GM11168 (cell line): ENCODE results near the gene SPOCK1.
"Not testable (repeated sequence)": the region's sequence is repeated elsewhere in the genome, so short reads cannot be mapped to it uniquely, and the experiment has no call there.

Experiments used
- in situ Hi-C: fragments of 300-500 bp; cut with MboI; formaldehyde crosslinking; loops from one replicate; pipeline ENCODE4 v1.12.0; 2022; ENCODE audit warnings: low sequenced_read_pairs; ENCODE audit not compliant: unreplicated experiment

The SPOCK1 gene

GRCh38 chr5:137250421-137250820 is 248.7 kb downstream of the SPOCK1 start:
- in situ Hi-C loops, result no loop called here

- in situ Hi-C loops, result no loop called here
Observed at GRCh38 chr5:137248527-137248926, 250.6 kb downstream of the SPOCK1 start.

GRCh38 chr5:137245438-137245837 is 253.7 kb downstream of the SPOCK1 start:
- in situ Hi-C loops, result no loop called here

DNA sequence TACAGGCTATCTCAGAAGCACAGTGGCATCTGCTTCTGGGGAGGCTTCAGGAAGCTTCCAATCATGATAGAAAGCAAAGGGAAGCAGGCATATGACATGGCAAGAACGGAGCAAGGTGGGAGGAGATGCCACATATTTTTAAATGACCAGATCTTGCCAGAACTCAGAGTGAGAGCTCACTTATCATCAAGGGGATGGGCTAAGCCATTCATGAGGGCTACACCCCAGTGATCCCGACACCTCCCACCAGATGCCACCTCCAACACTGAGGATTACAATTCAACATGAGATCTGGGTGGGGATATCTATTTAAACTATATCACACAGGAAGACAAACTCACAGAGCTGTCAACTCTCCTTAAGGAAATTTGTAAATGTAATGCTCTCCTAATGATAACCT is 258.8 kb downstream of the SPOCK1 start:
- in situ Hi-C loops, result no loop called here

GRCh38 chr5:137236849-137237507 is 262.1 kb downstream of the SPOCK1 start:
- in situ Hi-C loops, result no loop called here

GRCh38 chr5:137236252-137236651 is 262.9 kb downstream of the SPOCK1 start:
- in situ Hi-C loops, result no loop called here

- in situ Hi-C loops, result no loop called here
Observed at GRCh38 chr5:137234973-137235943, 263.9 kb downstream of the SPOCK1 start.

GRCh38 chr5:137233726-137234125 is 265.4 kb downstream of the SPOCK1 start:
- in situ Hi-C loops, result no loop called here

- in situ Hi-C loops, result not testable (repeated sequence)
Observed at GRCh38 chr5:137233304-137233703, 265.8 kb downstream of the SPOCK1 start.

DNA sequence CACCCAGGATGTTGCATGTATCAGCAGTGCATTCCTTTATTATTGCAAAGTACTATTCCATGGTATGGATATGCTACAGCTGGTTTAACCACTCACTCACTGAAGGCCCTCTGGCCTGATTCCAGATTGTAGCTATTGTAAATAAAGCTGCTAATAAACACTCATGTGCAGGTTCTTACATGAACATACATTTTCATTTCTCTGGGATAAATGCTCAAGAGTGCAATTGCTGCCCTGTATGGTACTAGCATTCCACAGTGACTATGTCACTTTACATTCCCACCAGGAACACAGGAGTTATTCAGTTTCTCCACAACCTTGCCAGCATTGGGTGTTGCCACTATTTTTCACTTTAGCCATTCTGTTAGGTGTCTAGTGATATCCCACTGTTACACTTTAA is 267.6 kb downstream of the SPOCK1 start:
- in situ Hi-C loops, result no loop called here

GRCh38 chr5:137228816-137229215 is 270.3 kb downstream of the SPOCK1 start:
- in situ Hi-C loops, result no loop called here

- in situ Hi-C loops, result no loop called here
Observed at GRCh38 chr5:137226081-137226480, 273.0 kb downstream of the SPOCK1 start.

DNA sequence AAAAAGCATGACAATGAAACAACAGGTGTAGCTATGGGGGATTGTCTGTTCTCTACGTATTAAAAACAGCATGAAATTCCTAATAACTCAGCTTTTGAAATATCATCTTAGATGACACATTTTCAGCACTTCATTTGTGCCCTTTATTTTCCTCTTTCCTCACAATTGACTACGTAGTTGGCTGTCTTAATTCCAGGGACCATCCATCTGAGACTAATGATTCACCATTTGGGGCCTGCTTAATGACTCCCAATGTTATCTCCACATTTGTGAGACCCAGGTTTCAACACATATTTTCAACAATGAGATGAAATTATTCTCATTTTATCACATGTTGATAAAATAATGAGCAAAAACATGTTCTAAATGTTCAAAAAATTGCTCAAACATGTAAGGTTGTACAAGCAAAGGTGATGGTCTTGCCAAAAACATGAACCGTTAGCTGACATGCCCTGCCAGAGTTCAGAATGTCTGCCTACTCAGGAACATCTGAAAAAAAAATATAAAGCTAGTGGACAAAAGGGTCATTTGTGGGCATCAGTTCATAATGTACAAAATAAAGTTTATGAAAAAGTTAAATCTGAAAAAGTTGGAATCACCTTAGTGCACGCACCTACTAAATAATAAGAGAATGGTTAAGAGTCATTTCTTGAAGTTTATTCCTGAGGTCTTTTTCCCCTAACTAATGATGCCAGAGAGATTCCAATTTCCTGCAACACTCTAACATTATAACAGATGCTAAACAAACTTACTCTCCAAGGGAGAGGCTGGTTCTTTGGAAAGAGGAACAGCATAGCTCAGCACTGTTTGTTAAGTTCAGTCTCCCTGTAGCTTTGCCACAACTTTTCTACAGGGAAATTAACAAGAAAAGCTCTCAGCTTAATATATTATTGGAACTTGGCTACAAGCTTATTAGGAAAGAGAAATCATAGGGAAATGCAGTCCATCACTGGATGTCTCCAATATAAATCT is 275.5 kb downstream of the SPOCK1 start:
- in situ Hi-C loops, result no loop called here

- in situ Hi-C loops, result no loop called here
Observed at GRCh38 chr5:137221943-137222342, 277.2 kb downstream of the SPOCK1 start.

DNA sequence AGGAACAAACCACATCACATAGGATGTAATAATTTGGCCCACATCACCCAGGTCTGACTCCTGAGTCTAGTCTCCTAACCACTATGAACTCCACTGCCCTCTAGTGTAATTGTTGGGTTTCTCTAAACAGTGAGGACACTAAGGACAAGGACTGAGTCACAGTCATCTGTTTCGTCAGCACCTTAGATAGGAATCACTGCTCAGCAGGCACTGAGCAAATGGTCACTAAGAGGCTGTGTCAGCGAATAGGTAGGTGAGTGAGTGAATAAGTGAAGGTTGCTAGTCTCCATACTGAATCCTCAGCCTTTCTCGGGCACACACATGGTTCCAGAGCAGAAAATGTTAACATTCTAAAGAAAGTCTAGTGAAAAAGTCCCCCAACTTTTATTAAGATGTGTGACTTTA is 278.6 kb downstream of the SPOCK1 start:
- in situ Hi-C loops, result no loop called here

DNA sequence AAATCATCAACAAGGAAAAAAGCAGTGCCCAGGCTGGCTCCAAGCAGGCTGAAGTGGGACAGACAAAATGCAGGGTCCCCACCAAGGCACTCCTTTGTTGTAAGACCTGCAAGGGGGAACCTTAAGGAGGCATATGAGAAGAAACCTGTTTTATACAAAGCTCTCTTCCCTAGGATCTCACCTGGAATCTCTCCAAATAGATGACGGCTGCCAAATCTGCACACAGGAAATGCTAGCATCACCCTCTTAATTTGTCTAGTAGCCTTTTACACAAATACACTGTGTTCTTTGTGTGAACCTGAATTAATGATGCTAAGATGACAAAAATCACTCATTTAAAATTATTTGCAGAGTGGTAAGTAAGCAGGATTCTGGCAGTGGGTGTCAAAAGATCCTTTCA is 280.2 kb downstream of the SPOCK1 start:
- in situ Hi-C loops, result no loop called here

DNA sequence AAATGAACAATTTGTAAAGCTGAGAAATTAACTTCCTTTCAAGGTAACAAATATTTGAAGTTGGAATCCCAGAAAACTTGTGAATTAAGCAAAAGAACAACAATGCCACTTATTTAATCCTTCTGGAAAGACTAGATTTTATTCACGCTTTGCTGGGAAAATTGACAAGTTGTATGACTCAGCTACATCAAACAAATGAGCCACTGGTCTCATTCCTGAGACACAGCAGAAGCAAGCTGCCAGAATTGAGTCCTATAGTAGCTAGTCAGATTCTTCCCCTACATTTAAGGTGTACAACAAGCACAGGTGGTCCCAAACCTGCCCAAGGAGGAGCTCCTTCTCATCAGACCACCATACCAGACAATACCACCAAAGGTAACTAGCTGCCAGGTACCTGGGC is 280.7 kb downstream of the SPOCK1 start:
- in situ Hi-C loops, result no loop called here

DNA sequence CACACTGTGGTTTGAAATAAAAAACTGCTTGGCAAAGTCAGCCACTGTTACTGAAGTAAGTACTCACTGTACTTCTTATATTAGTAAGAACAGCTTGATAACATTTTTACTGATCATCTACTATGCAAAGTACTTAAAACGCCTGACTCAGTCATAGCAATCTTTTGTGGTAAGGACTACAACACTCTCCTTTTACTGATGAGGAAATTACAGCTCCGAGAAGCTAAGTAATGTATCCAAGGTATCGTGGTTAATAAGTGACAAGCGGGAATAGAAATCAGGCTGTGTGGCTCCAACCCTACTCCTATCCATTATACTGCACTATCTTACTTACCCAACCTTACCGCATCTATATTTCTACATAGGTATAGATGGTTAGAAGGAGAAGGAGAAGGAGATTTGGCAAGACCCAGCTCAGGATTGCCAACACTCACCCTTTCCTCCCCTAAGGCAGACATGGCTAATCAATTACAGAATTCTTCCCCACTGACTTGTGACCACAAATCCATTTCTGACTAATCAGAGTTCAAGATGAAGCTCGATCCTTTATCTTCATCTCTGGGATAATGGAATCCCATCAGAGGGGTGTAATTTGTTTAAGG is 281.4 kb downstream of the SPOCK1 start:
- in situ Hi-C loops, result no loop called here

DNA sequence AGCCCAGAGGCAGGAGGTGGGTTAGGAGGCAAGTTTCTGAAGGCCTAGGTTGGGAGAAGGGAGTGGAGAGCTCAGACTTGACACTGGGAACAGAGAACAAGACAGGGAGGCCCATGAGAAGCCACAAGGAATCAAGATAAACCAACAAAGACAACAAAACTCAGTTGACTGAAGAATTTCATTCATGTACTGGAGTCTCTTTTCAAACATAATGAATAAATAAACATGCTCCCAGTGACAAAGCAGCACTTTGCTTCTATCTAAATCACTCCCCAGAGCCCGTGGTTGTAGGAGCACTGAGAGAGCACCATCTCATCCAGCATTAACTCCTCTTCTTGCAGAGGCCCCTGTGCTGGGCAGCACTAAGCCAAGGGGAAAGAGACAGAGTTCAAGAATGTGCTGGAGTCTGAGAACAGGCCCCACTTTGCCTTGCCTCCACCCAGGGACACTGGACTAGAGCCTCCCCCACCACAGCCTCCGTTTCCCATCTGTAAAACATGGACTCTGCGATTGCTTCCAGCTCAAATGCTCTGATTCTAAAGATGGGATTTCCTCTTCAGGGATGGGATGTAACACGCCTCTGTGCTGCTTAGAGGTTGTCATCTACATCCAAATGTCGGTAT is 282.0 kb downstream of the SPOCK1 start:
- in situ Hi-C loops, result no loop called here

DNA sequence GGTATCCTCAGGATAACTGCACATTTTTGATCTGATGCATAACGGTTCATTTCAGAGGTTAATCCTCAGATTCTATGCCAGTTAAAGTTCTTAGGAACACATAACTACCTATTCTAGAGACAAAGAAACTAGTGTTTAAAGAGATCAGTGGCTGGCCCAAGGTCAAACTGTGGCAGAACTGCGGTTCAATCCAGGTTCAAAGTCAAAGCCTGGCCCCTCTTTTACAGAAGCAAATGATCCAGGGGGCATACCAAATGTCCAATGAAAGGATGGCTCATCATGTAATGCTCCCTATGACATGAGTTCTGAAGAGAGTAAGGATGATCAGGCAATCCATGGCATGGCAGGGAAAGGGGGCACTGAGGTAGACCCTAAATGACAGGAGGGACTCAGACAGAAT is 283.3 kb downstream of the SPOCK1 start:
- in situ Hi-C loops, result no loop called here
